Measurements from ENCODE around the gene RHD.
"Not testable (repeated sequence)": the region's sequence is repeated elsewhere in the genome, so short reads cannot be mapped to it uniquely, and the experiment has no call there.

The RHD gene

GRCh38 chr1:25360596-25361581 lies 88.6 kb downstream of the RHD start:
- FAIRE-seq, result no peak

GRCh38 chr1:25361901-25362300 lies 89.6 kb downstream of the RHD start:
- FAIRE-seq, result no peak

- not testable (repeated sequence) for FAIRE-seq
These were observed 90.6 kb downstream of the RHD start for GRCh38 chr1:25362634-25363559.

- FAIRE-seq, result no peak
These were observed 96.9 kb downstream of the RHD start for GRCh38 chr1:25369241-25369640.

- FAIRE-seq, result not testable (repeated sequence)
These were observed 97.5 kb downstream of the RHD start for GRCh38 chr1:25369691-25370271.

- not testable (repeated sequence) for FAIRE-seq
These were observed 99.4 kb downstream of the RHD start for GRCh38 chr1:25371757-25372156.

- FAIRE-seq, result not testable (repeated sequence)
These were observed 106.1 kb downstream of the RHD start for GRCh38 chr1:25378367-25378766.

Data from endometrium (tissue), 2 donors.